ENCODE results near the gene ABHD1. TPM values are rescaled to one million over a fixed set of nuclear protein-coding genes. Genes with fewer than 3 reads are reported as not detected.

ABHD1 gene
- total and polyA plus RNA-seq, 2 donors (not counting 1 experiment from before 2014, with no cell fraction given): 0.08 to 0.17 TPM

DNA sequence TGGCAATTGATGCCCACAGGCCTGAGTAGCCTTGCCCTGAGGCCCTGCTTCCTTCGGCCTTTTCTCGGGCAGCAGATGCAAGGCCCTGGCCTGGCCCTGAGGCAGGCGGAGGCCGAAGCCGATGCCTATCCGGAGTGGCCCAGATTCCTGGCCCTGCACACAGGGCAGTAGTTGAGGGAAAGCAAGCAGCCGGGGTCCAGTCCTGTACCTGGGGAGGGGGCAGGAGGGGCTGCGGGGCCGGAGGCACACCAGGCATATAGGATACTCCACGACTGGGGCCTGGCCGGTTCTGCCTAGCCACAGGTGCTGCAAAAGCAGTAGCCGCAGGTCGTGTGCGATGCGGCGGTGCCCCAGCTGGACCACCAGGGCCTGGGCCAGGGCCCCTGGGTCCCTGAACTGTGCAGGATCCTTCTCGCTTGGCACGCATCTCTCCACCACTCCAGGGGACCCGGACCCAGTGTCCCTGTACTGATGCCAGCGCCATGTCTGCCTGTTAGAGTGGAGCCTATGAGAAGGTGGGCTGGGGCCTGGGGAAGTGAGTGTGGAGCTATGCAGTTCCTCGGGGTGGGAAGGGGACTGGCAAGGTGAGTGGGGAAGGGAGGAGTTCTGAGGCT, 13.8 kb downstream of the ABHD1 start:
- H3K27me3 ChIP-seq (ENCODE audit: control insufficient read depth, insufficient read depth, low read length): peaks cover 3% of the 10 kb centered on the region
- H2AFZ ChIP-seq (ENCODE audit: low read length): no peak overlapping the region
- TF ChIP-seq EZH2 (IDR thresholded peaks at IDR 0.05; ENCODE audit: low read length, missing control alignments): no peak
- TF ChIP-seq CTCF (conservative IDR thresholded peaks at IDR 0.05 in 1 of 2, IDR thresholded peaks at IDR 0.05 in 1 of 2; ENCODE audit: low read depth in 1 of 2, low read length in 2 of 2): no peak
- peaks cover 4% of the 10 kb centered on the region for H3K4me1 ChIP-seq (ENCODE audit: control insufficient read depth, extremely low read depth, insufficient read depth, low read length)
- H3K79me2 ChIP-seq (ENCODE audit: control insufficient read depth, insufficient read depth, low read length): peaks cover 15% of the 10 kb centered on the region
- no peaks in the 10 kb centered on the region for H3K9me3 ChIP-seq (ENCODE audit: control insufficient read depth, insufficient read depth, low read depth, low read length)
- DNase-seq (ENCODE audit: low read depth in 2 of 2): no peak
- H3K36me3 ChIP-seq (ENCODE audit: control insufficient read depth, insufficient read depth, low read length): peaks cover 3% of the 10 kb centered on the region
- no peak overlapping the region for H3K4me2 ChIP-seq (ENCODE audit: extremely low read depth, insufficient read depth, low read length)
- no peak overlapping the region for H3K27ac ChIP-seq (ENCODE audit: insufficient read depth, low read length)
- no peak overlapping the region for H3K4me3 ChIP-seq (replicated peaks in 1 of 4; ENCODE audit: control extremely low read depth in 1 of 4, insufficient read depth in 1 of 4, low read depth in 3 of 4, low read length in 4 of 4)
- H4K20me1 ChIP-seq (ENCODE audit: control insufficient read depth, extremely low read depth, insufficient read depth, low read length): no peaks in the 10 kb centered on the region
- H3K9ac ChIP-seq (ENCODE audit: insufficient read depth, low read length): no peak overlapping the region

- no peaks in the 10 kb centered on the region for H3K9me3 ChIP-seq (ENCODE audit: control insufficient read depth, insufficient read depth, low read depth, low read length)
- H3K4me1 ChIP-seq (ENCODE audit: control insufficient read depth, extremely low read depth, insufficient read depth, low read length): peaks cover 3% of the 10 kb centered on the region
- H3K36me3 ChIP-seq (ENCODE audit: control insufficient read depth, insufficient read depth, low read length): no peaks in the 10 kb centered on the region
- no peak overlapping the region for H3K4me2 ChIP-seq (ENCODE audit: extremely low read depth, insufficient read depth, low read length)
- peaks cover 10% of the 10 kb centered on the region for H3K27me3 ChIP-seq (ENCODE audit: control insufficient read depth, insufficient read depth, low read length)
- no peak overlapping the region for H2AFZ ChIP-seq (ENCODE audit: low read length)
- no peak for TF ChIP-seq CTCF (conservative IDR thresholded peaks at IDR 0.05 in 1 of 2, IDR thresholded peaks at IDR 0.05 in 1 of 2; ENCODE audit: low read depth in 1 of 2, low read length in 2 of 2)
- peaks cover 11% of the 10 kb centered on the region for H3K79me2 ChIP-seq (ENCODE audit: control insufficient read depth, insufficient read depth, low read length)
- no peak overlapping the region for H3K9ac ChIP-seq (ENCODE audit: insufficient read depth, low read length)
- H3K4me3 ChIP-seq (replicated peaks in 1 of 4; ENCODE audit: control extremely low read depth in 1 of 4, insufficient read depth in 1 of 4, low read depth in 3 of 4, low read length in 4 of 4): no peak overlapping the region
- H3K27ac ChIP-seq (ENCODE audit: insufficient read depth, low read length): no peak overlapping the region
- no peak for DNase-seq (ENCODE audit: low read depth in 2 of 2)
- H4K20me1 ChIP-seq (ENCODE audit: control insufficient read depth, extremely low read depth, insufficient read depth, low read length): no peaks in the 10 kb centered on the region
Measured at GRCh38 chr2:27138111-27138510, 14.5 kb downstream of the ABHD1 start.

DNA sequence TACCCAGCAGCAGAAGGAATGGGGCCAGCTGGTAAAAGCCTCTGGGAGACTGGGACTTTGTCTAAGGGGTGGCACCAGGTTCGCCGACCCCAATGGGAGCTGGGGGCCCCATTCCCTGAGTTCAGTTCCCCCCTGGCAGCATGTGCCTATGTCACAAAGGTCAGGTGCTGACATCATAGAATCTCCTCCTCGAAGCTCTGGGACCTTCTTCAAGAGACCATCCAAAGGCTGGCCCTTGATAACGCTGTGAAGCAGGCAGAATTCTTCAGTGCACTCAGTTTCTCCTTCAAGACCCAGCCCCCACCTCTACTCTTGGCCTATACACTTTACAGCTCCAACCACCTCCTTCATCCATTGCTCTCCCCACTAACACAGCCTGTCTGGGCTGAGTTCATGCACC, 15.7 kb downstream of the ABHD1 start, which contains the start of gene PRR30:
Gene PRR30 (minus strand): TSS at position 101 of the 400 bp plus-strand sequence. CDS start 1,081 bp downstream, outside the sequence.
- Histone ChIP-seq H3K36me3 (ENCODE audit: control insufficient read depth, insufficient read depth, low read length) (no peaks in the 10 kb centered on the region), H4K20me1 (ENCODE audit: control insufficient read depth, extremely low read depth, insufficient read depth, low read length) (no peaks in the 10 kb centered on the region), H3K4me3 (replicated peaks in 1 of 4; ENCODE audit: control extremely low read depth in 1 of 4, insufficient read depth in 1 of 4, low read depth in 3 of 4, low read length in 4 of 4) (no peak within 1 kb of the TSS), H3K79me2 (ENCODE audit: control insufficient read depth, insufficient read depth, low read length) (no peaks in the 10 kb centered on the region), H3K27ac (ENCODE audit: insufficient read depth, low read length) (no peak within 1 kb of the TSS), H3K4me2 (ENCODE audit: extremely low read depth, insufficient read depth, low read length) (no peak within 1 kb of the TSS), H3K9me3 (ENCODE audit: control insufficient read depth, insufficient read depth, low read depth, low read length) (no peaks in the 10 kb centered on the region), H3K9ac (ENCODE audit: insufficient read depth, low read length) (no peak within 1 kb of the TSS), H2AFZ (ENCODE audit: low read length) (no peak within 1 kb of the TSS), H3K27me3 (ENCODE audit: control insufficient read depth, insufficient read depth, low read length) (peaks cover 15% of the 10 kb centered on the region), H3K4me1 (ENCODE audit: control insufficient read depth, extremely low read depth, insufficient read depth, low read length) (no peaks in the 10 kb centered on the region)
- TF ChIP-seq CTCF (conservative IDR thresholded peaks at IDR 0.05 in 1 of 2, IDR thresholded peaks at IDR 0.05 in 1 of 2; ENCODE audit: low read depth in 1 of 2, low read length in 2 of 2) (no peak), EZH2 (IDR thresholded peaks at IDR 0.05; ENCODE audit: low read length, missing control alignments) (no peak)
- DNase-seq (ENCODE audit: low read depth in 2 of 2): no peak
